GM21390 (cell line): ENCODE results near the gene TM9SF2.
"Not testable (repeated sequence)": the region's sequence is repeated elsewhere in the genome, so short reads cannot be mapped to it uniquely, and the experiment has no call there.

Experiments
- ATAC-seq: cut with Tn5 transposase; IDR thresholded peaks from one replicate; pipeline ENCODE4 v1.9.1; 2021; ENCODE audit not compliant: unreplicated experiment

Gene TM9SF2, protein sequence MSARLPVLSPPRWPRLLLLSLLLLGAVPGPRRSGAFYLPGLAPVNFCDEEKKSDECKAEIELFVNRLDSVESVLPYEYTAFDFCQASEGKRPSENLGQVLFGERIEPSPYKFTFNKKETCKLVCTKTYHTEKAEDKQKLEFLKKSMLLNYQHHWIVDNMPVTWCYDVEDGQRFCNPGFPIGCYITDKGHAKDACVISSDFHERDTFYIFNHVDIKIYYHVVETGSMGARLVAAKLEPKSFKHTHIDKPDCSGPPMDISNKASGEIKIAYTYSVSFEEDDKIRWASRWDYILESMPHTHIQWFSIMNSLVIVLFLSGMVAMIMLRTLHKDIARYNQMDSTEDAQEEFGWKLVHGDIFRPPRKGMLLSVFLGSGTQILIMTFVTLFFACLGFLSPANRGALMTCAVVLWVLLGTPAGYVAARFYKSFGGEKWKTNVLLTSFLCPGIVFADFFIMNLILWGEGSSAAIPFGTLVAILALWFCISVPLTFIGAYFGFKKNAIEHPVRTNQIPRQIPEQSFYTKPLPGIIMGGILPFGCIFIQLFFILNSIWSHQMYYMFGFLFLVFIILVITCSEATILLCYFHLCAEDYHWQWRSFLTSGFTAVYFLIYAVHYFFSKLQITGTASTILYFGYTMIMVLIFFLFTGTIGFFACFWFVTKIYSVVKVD

DNA sequence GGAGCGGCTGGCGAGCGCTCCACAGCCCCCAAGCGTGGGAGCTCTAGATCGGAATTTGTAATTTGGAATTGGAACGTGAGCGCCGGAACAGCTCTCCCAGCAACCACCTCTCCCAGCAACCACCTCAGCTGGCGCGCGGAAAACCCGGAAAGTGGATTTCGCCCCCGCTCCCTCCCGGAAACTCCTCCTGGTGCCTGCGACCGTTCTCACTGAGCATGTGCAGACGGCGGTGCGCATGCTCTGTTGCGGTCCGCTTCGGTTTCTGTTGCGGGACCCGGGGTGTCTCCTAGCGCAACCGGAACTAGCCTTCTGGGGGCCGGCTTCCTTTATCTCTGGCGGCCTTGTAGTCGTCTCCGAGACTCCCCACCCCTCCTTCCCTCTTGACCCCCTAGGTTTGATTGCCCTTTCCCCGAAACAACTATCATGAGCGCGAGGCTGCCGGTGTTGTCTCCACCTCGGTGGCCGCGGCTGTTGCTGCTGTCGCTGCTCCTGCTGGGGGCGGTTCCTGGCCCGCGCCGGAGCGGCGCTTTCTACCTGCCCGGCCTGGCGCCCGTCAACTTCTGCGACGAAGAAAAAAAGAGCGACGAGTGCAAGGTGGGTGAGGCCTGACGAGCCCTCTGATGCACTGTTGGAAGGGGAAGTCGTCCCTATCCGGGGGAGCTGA is at the start of gene TM9SF2:
TSS of gene TM9SF2 (plus strand) at position 289 of the 664 bp plus-strand sequence. CDS start at position 424, 135 bp downstream.
- ATAC-seq: peak; percentile 49

DNA sequence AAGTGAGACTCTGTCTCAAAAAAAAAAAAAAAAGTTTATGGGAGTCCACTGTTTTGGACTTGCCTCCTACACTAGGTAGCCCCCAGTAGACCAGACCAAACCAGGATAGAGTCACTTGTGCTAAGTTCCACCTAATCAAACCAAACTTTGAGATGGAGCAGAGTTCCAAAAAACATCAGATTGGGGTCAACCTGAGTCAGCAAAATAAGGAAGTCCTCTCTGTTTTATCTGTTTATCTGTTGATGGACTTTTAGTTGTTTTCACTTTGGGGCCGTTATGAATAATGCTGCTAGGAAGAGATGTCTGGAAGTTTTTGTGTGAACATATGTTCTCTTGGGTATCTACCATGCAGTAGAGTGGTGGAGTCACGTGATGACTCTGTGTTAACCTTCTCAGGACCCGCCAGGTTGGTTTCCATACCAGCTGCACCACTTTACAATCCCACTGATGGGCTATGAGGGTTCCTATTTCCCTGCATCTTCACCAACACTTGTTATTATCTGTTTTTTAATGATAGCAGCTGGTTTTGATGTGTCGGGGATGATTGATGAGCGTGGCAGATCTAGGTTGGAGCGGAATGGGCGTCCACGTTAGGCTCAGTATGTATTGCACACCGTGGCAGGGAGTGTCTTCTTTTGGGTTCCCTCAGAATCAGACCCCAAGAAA is 46.6 kb upstream of the TM9SF2 start:
- ATAC-seq: no peak

DNA sequence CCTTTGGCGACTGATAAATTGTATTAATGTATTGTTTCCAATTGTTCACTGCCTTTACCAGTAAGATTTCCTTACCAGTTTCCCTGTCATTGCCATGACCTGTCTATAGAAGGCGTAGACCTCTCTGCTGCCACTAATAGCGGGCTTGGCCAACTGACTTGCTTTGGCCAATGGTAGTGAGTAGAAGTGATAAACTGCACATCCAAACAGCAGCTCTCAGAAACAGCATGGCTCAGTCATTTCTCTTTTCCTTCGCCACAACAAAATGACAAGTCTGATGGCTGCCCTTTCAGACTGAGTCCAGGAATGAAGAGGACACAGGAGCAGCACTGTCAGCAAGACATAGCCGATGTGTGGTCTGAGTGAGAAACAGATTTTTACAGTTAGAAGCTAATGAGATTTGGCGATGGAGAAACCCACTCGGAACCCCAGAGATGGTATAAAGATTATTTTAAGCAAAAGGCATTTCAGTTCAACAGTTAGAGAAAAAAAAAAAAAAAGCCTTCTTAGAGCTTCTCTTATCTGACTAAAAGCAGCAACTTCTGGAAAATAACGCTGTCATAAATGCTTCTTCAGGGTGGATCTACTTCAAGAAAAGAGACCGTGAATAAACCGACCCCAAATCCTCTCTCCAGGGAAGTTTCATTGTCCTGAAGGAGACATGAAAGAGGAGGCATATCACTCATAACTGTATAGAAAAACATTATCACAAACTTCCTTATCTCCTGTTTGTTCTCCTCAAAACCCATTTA is 42.0 kb upstream of the TM9SF2 start:
- no peak for ATAC-seq

DNA sequence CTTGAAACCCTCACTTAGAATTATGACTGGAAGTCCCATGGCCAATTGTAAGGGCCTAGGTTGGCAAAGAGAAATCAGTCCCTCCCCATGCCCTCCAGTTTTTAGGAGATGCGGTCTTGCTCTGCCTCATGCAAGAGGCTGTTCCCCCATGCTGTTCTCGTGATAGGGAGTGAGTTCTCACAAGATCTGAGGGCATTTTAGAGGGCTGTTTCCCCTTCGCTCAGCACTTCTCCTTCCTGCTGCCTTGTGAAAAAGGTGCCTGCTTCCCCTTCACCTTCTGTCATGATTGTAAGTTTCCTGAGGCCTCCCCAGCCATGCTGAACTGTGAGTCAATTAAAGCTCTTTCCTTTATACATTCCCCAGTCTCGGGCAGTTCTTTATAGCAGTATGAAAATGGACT is 40.5 kb upstream of the TM9SF2 start:
- ATAC-seq: not testable (repeated sequence)

DNA sequence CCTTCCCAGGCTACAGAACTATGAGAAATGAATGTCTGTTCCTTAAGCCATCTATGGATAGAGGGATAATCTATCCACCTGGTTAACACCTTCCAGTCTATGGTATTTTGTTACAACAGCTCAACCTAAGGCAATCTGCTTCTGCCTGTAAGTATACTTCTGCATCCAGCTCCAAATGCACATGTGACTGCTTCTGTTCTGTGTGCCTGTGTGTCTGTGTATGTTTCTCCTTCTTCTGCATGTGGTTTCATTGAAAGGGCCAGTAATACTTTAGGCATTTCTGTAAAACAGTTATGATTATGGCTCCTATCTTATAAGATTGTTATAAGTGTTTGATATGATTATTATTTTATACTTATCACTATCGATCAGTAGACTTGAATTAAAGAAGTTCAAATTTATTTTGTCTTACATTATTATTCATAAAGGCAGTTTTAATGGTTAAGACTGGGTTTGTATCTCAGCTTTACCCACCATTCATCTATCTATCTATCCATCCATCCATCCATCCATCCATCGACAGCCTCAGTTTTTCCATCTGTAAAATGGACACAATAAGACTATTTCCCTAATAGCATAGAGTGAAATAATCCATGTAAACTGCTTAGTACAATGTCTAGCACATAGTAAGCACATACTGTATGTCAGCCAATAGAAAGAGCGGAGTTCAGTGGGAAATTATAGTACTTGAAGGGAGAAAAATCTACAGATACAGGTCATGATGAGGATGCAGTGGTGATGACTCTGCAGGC is 37.5 kb upstream of the TM9SF2 start:
- ATAC-seq: no peak

DNA sequence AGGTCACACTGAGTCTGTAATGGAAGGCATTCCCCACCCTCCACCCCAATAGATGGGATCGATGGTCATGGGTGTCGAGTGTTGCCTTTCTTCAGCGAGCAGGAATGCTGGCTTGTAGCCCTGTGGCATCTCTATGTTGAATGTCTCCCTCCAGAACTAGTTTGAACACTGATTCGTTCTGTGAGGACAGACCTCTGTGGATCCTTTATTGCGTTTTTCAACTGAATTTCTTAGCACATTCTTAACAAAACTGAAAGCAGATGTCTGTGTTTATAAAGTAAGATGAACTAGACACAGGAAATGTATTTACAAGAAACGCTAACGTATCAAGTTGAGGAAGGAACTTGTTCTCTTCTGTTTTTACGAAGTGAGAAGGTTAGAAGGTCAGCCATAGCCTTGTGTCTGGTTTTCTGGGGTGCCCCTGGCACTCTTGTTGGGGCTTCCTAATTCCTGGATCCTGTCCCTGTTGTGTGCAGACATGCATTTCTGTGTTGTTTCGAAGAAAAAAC is 36.8 kb upstream of the TM9SF2 start:
- peak; percentile 64 for ATAC-seq

DNA sequence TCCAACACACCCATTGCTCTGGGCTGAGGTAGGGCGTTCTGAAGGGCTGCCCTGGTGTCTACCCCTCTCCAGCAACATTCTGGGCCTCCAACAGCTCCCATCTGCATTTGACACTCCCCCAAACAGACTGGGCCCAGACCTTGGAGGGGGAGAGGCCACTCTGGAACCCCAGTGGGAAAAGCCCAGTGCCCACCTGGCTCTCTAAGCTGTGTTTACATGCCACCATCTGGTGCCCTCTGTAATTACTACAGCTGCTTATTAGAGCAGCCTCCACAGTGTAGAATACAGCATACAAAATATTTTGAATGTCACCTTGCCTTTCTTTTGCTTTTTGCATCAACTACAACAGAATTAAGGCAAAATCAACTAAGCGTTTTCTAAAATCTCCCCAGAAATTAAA is 35.8 kb upstream of the TM9SF2 start:
- ATAC-seq: no peak

DNA sequence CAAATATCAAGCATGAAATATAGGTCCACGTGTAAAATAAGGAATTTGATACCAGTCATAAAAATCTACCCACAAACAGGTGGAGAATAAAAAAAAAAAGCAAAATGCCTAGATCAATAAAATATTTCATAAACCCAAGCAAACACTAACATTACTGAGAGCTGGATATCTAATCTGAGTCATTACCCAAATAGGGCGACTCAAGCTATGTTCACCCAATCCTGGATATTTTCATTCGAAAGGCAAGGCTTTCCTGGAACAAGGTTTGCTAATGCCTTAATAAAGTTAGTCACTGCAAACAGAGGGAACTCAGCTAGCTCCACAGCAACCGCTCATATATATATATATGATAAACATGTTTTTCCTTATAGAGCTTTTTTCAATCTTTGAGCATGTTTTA is 33.5 kb upstream of the TM9SF2 start:
- ATAC-seq: no peak

DNA sequence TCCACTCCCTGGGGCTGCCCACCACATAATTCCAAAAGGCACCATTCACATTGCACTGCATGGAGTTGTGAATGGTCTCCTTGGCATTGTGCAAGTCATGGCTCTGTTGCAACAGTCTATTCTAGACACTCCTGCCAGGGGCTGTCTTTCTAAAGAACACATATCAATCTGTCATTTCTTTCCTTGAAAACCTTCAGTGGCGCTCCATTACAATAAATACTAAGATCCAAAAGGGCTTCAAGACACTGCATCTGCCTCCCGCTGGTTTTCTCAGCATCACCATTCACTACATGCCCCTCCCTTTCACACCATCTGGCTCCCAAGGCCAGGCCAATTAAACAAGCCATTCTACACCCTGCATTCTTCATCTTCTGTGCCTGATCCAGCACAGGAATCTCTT is 32.2 kb upstream of the TM9SF2 start:
- no peak for ATAC-seq

DNA sequence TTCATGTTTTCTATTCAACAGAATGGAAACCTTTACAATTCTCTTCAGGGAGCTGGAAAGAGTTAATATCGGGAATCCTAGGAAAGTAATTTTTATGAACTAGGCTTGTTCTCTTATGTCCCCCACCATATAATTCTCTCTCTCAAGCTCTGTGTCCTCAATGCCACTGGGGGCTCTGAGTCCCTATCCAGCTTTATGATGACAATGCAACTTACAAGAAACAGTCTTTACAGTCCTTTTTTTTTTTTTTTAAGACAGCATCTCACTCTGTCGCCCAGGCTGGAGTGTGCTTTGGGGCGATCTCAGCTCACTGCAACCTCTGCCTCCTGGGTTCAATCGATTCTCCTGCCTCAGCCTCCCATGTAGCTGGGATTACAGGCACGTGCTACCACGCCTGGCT is 31.2 kb upstream of the TM9SF2 start:
- ATAC-seq: no peak

DNA sequence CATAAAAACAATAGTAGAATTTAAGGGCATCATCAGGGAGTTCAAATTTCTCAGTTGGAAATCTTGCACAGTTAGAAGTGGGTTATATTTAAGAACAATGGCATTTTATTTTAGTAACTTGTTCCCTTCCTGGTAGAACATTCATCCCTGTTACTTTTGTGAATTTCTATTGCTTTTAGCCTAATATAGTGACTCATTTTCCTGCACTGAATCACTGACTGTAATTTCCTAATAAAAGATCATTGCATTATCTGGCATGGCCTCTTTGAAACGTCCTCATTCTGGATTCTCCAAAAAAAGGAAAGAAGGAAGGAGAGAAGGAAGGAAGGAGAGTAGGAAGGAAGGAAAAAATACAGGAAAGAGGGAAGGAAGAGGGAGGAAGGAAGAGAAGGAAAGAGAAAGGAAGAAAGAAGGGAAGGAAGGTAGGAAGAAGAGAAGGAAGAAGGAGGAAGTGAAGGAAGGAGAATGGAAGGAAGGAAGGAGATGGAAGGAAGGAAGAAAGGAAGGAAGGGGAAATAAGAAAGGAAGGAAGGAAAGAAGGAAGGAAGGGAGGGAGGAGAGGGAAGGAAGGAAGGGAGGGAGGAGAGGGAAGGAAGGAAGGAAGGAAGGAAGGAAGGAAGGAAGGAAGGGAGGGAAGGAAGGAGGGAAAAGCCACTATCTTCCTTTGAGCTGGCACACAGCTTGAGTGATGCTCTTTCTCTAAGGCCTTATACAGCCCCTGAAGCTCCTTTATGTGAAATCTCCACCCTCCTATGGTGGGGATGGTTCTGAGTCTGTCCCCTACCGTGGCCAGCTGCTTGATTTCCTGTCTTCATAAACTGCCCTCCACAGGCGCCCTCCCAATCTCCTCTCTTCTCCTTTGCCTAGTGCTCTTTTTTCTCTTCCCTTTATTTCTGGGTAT is 29.8 kb upstream of the TM9SF2 start:
- no peak for ATAC-seq

DNA sequence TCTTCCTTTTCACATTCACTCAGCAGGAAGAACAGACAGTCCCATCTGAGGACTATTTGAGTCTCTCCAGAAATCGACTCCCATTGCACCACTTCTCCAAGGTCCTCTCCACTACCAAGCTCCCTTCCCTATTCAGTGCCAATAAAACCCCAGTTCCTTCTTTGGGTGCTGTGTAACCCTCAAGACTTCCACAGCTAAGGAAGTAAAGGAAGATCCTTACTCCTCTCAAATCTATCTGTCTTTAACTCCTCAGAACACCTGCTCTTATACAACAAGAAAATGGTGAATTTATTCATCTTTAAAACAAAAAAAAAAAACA is 29.2 kb upstream of the TM9SF2 start:
- no peak for ATAC-seq

DNA sequence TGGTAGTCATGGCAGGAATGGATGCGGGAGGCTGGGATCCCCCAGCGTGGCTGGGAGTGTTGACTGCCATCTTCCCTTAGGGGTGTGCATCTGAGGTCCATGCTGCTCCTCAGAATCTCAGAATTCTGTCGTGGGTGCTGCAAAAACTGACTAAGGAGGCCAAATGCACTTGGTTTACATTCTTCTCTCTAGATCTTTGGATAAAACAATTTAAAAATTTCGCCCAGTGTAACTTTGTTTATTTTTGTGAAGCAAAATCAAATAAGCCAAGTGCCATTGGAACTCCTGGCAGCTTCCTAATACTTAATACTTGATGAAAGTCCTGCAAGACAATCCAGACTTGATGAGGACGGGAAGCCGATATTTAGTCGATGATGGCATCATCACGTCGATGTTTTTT is 27.8 kb upstream of the TM9SF2 start:
- no peak for ATAC-seq

DNA sequence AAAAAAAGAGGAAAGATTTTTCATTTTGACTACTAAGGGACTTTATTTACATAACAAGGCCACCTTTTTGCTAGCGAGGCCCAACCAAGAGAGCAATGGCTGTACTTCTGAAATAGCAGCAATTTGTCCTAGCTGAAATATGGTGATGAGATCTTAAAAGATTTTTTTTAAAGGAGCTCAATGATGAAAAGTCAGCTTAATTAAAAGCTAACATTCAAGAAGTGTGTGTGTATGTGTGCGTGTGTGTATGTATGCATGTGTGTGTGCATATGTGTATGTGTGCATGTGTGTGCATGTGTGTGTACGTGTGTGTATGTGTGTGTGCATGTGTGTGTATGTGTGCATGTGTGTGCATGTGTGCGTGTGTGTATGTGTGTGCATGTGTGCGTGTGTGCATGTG is 24.6 kb upstream of the TM9SF2 start:
- ATAC-seq: no peak

DNA sequence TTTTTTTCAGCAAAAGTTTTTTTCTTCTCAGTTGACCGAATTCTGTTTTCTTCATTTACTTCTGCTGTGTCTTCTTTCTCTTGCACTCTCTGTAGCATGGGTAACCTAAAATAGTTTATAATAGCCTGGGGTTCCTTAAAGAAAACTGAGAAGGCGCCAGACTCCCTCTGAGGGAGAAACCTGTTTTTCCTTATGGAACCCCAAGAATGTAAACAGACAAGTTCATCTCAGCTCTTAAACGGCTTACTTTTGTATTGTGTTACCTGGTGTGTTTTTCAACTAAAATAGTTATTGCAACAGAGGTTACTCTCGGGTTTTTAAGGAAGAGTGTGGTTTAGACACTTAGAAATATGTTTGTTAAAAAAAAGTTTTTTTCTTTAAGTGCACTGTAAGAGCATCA is 23.8 kb upstream of the TM9SF2 start:
- ATAC-seq: no peak

DNA sequence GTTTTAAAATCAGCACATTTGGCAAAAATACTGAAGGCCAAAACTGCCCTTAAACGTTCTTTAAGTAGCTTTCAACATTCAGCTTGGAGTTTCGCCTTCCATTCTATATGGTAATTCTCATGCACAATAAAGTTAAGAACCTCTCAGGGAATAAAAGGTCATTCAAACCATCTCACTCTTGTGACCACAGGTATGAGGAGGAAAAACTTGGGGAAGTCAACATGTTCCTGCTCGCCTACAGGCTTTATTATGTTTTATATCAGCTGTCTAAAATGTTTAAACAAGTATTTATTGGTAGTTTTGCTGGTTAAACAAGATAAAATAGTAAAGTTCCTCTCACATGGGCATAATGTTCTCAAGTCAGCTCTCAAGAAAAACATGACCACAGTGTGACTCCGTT is 19.9 kb upstream of the TM9SF2 start:
- ATAC-seq: no peak

DNA sequence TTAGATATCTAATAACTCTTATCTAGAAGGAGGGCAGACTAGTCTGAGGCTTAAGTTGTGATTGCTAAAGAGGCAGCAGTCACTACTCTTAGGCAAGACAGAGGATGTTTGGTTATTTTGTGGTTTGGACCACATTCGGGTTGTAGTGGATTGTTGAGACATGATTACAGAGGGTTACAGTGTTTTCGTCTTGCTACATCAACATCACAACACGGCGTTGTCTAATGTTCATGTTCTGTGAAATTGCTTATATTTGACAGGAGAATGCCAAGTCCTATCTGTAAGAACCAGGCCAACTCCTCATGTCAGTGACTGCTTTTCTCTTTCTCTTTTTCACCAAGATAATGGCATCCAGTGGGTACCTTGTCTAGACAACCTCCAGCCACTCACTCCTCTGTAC is 16.8 kb upstream of the TM9SF2 start:
- no peak for ATAC-seq

DNA sequence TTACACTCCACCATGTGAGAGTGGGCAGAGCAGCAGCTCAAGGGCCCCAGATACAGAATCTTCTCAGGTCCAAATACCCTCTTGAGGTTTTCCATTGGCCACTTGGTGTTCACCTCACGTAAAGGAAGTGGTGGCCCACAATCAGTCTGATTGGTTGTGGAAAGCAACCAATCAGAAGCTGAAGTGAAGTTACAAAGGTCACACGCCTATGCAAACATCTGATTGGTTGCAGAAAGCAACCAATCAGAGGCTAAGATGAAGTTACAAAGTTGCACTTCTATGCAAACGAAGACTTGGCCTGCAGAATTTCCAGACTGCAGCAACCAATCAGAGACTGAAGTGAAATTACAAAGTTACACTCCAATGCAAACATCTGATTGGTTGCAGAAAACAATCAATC is 14.3 kb upstream of the TM9SF2 start:
- no peak for ATAC-seq

DNA sequence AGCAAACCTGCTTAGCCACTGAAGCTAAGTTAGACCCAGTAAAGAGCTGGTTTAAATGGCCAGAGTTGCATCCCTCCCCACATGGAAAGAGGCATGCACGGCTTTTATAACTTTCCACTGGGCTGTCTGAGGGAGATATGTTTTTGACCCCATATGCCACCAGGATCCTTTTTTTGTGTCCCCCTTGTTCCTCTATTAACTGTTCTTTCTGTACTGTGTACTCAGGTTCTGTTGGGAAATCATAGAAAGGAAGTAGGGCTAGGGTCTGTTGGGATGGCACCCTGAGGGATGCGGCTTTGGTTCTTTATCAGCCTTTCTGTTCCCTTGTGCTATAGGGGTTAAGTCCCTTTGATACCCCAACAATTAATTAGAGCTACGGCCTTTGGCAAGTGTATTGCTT is 12.2 kb upstream of the TM9SF2 start:
- ATAC-seq: no peak
